Endothelial cell of umbilical vein (primary cell): ENCODE data around the gene NCKAP5.

Source experiments
- CTCF ChIP-seq, 2 donors: IDR thresholded peaks; 1 replicate in 1 of 2; 2 replicates in 1 of 2; pipeline ENCODE4 v1.5.1; 2011; ENCODE audit warnings: low read length in 2 of 2, mild to moderate bottlenecking in 2 of 2, moderate library complexity in 2 of 2, control low read depth in 1 of 2, inconsistent platforms in 1 of 2, low read depth in 1 of 2; ENCODE audit not compliant: insufficient read depth in 1 of 2; ENCODE audit errors: extremely low read depth in 1 of 2
- EZH2 ChIP-seq: IDR thresholded peaks from 2 replicates; pipeline ENCODE4 v1.6.1; 2012; ENCODE audit warnings: borderline replicate concordance, low read depth, mild to moderate bottlenecking, moderate library complexity, low read length, inconsistent platforms; ENCODE audit not compliant: severe bottlenecking
- MAX ChIP-seq: IDR thresholded peaks from 2 replicates; pipeline ENCODE4 v1.6.1; 2011; ENCODE audit not compliant: insufficient read depth, insufficient read length
- MYC ChIP-seq: IDR thresholded peaks from one replicate; pipeline ENCODE4 v1.6.1; 2011; ENCODE audit warnings: mild to moderate bottlenecking, low read depth, low read length
- POLR2A ChIP-seq: IDR thresholded peaks from 2 replicates; pipeline ENCODE4 v1.6.1; 2012; ENCODE audit warnings: low read depth, mild to moderate bottlenecking, control low read depth, low read length
- POLR2AphosphoS5 ChIP-seq: IDR thresholded peaks from 2 replicates; pipeline ENCODE4 v1.6.1; 2012; ENCODE audit warnings: low read depth, mild to moderate bottlenecking, control low read depth, low read length, moderate library complexity; ENCODE audit not compliant: insufficient read depth

- no peak for TF ChIP-seq CTCF (IDR thresholded peaks at IDR 0.05; ENCODE audit: extremely low read depth in 1 of 2, insufficient read depth in 1 of 2, low read depth in 1 of 2, low read length in 2 of 2)
- TF ChIP-seq POLR2A = no peak
- TF ChIP-seq POLR2AphosphoS5 = no peak
- TF ChIP-seq MAX = no peak
- no peak for TF ChIP-seq EZH2
- no peak for TF ChIP-seq MYC
Measured at GRCh38 chr2:133152801-133153200, 415.5 kb downstream of the NCKAP5 start.
